CD4-positive, alpha-beta T cell treated with Interferon alpha-2 for 1 hour (primary cell): Measurements from ENCODE around the gene DDX52.
A peak's percentile ranks its signal among the peaks of the same experiment; 100 is the strongest.
"Not testable (repeated sequence)": the region's sequence is repeated elsewhere in the genome, so short reads cannot be mapped to it uniquely, and the experiment has no call there.

Source experiments
- DNase-seq, 2 donors: peaks; one replicate each; pipeline ENCODE4 v3.0.0-alpha.2; 2020 to 2022

Gene DDX52

DNA sequence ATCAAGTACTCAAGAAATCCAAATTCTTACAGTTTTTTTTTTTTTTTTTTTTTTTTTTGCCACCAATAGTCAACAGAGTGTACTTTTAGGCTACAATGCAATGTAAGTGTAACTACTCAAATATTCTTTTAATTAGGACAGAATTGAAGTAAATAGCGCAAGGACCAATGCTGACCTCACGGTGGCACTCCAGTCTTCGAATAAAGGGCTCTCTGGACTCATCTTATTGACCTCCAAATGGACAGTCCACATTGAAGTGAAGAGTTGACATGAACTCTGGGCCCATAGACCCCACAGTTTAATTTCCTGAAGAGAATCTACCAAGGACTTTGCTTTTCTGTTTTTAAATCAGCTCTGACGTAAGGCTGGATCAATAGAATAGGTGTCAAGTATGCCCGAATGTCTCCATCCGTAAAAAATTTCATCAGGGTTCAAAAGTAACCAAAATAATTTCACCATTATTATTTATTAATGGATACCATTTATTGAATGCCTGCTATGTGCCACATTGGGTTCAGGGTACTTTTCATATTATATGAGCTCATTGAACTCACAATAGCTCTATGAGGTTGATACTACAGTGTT is 7.3 kb upstream of the DDX52 start:
- no peak for DNase-seq

DNA sequence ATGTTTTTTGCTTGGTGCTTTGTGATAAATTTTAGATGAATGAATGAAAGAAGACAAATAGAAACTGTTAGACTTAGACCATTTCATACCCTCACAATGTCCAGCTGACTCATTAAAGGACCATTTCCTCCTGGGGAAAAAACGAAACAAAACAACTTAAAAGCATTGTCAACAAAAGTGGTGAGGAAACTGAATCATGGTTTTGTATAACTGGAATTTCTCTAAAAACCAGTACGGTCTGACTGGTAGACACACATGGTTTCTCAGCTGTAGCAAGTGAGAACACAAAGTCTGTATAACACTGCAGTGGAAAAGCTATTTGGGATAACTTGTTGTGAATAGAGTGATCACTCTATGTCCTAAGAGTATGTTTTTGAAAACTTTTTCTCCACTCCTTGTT is 5.3 kb upstream of the DDX52 start:
- no peak for DNase-seq

DNA sequence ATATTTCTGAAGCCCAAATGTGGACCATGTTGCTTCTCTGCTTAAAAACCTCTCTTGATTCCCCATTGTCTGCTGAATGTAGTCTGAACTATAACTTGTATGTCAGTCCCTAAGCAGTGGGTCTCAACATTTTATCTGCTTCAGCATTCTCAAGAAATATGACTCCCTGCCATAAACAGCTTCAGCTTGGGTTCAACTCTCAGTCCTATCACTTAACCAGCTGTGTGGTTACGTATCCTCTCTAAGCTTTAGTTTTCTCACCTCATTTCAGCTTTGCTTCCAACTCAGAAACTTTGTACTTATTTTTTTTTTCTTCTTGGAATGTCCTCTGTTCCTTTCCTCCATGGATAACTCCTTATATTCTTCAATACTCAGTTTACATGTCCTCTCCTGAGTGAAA is 4.6 kb upstream of the DDX52 start:
- no peak for DNase-seq

DNA sequence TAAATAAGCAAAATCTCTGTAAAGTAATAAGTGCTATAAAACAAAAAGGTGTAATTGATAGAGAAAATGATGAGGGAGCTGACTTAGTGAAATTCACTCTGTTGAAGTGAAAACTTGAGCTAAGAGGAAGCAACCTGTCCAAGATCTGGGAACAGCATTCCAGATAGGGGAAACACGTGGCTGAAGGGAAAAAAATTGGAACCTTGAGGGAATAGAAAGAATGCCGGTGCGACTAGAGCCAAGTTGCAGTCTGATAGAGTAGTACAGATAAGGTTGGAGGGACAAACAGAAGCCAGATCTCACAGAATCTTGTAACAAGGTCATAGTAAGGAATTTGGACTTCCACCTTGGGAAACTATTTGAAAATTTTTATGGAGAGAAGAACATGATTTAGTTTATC is 623 bp upstream of the DDX52 start:
- no peak for DNase-seq

DNA sequence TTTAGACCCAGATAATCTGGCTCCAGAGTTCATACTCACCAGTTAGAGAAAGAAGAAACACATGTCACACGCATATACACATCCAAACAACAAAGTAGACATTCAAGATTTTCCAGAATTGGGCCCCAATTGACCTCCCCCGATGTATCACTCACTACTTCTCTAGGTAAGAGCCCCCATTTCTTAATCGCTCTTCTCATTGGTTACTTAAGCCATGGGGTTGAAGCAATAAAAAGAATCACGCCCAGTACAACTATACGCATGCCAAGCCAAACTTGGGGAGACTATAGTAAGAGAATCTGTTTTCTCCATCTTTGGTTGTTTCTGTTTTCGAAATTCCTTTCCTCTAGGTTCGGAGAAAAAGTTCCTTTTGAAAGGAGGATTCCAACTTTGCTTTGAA is 565 bp downstream of the DDX52 start:
- DNase-seq, result peak in 1 of 2 donors; percentile 22

DNA sequence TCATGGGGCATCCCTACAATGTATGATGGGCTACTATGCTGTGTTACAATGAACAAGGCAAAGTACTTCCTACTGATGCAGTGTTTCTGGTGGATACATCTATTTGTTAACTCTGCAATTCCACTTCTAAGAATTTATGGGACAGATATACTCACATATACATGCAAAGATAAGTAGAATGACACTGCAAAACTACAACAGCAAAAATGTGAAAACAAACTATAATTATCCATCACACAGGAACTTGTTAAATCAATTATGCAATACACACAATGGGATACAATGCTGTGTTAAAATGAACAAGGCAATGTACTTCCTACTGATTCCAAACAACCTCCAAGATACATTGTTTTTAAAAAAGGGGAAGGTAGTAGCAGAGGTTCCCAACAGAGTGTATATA is 3.2 kb downstream of the DDX52 start:
- no peak for DNase-seq

DNA sequence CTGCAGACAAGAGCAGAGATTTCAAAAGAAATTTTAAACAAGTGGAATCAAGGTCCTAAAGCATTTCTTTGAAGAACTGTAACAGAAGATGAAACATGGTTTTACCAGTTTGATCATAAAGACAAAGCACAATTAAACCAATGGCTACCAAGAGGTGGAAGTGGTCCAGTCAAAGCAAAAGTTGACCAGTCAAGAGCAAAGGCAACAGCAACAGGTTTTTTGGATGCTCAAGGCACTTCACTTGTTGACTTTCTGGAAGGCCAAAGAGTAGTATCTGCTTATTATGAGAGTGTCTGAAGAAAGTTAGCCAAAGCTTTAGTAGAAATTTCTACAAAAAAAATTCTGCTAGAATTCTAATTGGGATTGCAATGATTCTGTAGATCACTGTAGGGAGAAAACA is 5.3 kb downstream of the DDX52 start:
- DNase-seq, result no peak

DNA sequence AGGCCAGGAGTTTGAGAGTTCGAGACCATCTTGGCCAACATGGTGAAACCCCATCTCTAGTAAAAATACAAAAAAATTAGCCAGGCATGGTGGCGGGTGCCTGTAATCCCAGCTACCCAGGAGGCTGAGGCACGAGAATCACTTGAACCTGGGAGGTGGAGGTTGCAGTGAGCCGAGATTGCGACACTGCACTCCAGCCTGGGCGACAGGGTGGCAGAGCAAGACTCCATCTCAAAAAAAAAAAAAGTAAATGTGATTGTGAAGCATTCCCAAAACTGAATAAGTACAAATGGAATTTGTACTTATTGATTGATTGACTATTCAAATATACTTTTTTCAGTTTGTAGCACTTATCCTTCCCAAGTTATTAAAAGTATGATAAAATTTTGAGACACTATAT is 26.8 kb downstream of the DDX52 start:
- DNase-seq, result not testable (repeated sequence)

DNA sequence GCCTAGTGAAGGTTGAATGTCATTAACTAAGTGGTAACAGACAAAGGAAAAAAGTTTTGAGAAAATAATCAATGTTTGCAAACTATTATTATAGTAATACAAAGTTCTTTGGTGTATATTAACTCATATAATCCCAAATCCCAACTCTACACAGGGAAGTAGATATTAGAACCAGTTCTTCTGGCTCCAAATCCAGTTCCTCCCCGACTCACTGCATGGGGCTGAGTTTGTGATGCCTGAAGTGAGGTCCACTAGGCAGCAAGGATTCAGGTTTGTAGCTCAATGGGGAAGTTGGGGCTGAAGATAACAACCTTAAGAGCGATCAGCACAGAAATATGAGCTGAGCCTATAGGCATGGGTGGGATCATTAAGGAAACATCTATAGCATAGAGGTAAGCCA is 28.4 kb downstream of the DDX52 start:
- no peak for DNase-seq

DNA sequence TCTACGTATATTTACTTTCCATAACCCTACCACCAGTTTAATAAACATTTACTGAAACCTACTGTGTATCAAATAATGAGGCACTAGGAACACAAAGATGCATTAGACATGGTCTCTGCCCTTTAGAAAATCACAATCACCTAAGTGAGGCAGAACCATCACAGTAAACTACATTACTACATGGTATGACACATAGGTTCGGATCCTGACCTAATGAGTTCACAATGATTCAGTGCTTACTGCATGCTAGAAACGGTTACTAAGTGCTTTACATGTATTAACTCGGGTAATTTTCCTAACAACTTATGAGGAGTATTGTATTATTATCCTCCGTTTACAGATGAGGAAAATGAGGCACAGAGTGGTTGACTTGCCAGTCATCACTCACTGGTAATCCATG is 28.9 kb downstream of the DDX52 start:
- DNase-seq, result no peak

DNA sequence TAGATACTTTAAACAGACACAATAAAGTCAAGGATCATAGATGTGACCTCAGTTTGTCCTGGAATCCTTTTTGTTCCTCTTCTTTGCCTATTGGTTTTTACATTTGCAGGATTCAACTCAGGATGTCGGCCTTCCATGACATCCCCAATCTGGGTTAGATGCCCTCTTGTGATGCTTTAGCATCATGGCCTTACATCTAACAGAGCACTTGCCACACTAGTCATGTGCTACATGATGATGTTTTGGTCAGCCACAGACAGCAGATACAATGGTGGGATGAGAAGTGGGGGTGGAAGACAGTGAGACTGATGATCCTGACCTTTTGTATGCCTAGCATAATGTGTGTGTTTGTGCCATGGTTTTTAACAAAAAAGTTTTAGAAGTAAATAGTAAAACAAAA is 32.3 kb downstream of the DDX52 start:
- no peak for DNase-seq

DNA sequence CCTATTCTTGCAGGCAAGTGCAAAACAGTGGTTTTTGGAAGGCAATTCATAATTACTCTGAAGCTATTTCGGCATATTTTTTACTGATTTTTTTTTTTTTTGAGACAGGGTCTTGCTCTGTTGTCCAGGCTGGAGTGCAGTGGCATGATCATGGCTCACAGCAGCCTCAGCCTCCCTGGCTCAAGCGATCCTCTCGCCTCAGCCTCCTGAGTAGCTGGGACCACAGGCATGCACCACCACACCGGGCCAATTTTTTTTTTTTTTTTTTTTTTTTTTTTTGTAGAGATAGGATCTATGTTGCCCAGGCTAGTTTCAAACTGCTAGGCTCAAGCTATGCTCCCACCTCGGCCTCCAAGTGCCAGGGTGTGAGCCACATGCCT is 33.2 kb downstream of the DDX52 start:
- DNase-seq, result not testable (repeated sequence)

DNA sequence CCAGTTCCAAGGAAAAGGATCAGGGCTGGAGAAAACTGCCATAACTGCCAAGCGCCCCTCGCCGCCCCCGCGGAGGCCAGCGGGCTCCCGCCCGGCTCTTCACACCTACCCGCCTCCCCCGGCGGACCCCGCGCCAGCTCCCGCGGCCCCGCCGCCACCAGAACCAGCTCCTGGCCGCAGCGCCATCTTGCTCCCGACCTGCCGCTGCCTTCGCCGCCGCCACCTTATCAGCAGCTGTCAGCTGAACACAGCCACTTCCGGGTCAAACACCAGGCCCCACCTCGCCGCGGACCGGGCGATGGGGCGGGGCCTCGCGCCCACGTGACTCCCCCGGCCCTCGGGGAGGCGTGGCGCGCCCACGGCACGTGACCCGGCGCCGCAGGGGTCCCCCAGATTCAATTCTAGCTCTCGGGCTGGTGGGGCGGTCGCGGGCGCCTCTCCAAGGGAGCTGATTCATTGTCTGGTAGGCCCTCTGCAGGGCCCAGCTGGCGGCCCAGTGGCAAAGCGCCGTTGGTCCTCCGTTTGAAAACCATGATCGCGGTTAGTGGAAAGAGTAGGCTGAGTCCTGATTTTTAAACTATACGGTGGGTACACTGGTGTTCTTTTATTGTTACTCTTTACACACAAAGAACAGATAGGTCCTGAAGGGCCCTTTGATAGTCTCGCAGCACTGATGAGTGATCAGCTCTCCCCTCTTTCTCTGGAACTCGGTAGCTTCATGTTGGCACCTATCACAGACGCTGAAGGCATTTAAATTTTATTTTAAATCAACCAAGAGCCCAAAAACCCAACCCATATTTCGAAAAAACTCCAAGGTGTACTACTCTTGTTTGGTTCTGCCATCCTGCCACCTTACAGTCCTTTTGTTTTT is 33.8 kb downstream of the DDX52 start, which contains the start of gene SYNRG:
Gene SYNRG (minus strand): TSS at position 249 of the 871 bp plus-strand sequence. CDS start 63 bp downstream, at position 186.
- peak; percentile 95 to 97 for DNase-seq

DNA sequence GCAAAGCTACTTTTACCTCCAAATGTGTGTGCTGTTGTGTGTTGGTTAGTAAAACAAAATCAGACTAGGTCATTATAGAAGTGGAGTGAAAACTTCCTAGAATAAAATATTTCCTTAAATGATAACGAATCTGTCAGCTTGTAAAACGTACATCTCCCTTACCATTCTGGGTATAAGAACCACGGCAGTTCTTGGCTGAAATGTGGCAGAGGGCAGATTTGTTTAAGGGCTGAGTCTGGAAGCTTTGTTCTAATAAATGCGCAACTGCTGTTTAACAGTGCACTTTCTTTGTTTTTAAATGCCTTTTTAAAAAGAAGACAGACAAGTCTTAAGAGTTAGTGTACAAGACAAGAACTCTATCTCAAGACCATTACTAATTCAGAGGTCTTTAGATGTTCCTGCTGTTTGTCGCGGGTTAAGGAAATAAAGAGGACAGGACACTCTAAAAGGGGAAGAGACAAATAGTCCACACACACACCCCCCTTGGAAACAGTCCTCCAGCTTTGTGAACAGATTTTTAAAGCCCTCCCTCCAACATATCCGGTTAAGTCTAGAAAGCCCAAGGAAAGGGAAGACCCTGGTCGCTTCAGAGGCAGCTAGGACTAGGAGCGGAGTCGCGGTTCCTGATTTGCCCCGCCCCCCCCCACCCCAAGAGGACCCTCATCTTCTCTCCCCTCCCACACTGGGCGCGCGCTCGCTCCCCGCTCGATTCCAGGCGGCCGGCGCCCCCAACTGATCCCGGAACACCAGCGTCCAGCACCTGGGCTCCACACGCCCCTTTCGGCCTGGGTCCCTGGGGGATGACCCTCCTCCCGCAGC is 34.7 kb downstream of the DDX52 start:
- DNase-seq, result peak in 1 of 2 donors; percentile 44

DNA sequence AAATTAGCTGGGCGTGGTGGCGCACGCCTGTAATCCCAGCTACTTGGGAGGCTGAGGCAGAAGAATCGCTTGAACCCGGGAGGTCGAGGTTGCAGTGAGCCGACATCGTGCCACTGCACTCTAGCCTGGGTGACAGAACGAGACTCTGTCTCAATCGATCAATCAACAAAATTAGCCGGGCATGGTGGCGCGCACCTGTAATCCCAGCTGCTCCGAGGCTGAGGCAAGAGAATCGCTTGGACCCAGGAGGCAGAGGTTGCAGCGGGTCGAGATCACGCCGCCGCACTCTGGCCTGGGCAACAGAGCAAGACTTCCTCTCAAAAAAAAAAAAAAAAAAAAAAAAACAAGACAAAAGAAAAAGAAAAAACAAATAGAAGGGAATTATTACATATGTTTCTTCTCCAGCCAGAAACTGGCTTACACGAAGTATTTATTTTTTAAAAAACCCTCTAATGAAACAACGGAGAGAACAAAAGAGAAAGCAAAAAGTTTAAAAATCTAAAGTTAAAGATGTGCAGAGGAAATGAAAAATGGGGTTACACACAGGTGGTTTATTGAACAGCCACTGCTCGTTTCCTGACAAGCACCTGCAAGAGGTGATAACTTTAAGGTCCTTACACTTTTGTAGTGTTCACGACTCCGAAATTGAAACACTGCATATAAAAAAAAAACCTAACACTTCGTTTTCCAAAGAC is 35.5 kb downstream of the DDX52 start:
- peak; percentile 29 to 74 for DNase-seq

DNA sequence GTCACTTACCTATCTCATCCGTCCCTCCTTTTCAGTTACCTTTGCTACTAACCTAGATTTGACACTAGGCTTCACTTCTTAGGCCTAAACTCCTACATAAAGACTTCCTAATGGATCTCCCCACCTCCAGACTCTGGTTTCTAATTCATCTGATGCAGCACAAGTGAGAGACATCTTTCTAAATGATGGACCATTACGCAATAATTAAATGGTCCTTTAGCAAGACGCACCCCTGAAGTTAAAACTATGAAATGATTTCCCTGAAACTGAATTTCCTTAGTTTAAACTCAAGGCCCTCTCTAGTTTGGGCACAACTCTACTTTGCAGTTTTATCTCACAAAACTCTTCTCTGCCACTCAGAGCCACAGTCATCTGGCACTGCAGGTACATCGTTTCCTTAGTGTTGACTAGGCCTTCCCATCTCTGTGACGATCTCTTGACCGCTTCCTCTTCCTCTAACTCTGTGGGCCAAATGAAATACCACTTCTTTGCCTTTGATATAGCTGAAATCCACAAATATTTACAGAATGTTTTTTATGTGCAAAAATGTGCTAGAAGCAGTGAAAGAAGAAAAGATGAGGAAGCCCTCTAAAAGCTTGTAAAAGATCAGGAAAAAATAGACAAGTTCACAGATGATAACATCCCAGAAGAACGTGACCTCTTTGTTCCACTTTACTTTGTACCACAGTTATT is 37.3 kb downstream of the DDX52 start:
- peak; percentile 37 to 76 for DNase-seq

DNA sequence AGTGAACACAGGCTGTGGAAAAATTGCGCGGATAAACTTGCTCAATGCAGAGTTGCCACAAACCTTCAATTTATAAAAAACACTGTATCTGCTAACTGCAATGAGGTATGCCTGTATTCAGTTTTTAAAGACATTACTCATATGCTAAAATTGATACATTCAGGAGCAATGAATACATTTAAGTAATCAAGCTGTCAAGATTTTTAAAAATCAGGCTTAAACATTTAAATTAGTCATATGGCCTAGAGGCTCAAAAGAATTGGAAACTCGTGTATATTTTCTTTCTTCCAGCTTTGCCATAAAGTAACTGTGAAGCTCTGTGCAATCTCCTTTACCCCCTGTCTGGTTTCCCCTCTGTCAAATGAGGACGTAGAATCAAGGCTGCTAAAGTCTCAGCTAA is 38.2 kb downstream of the DDX52 start:
- DNase-seq, result no peak

DNA sequence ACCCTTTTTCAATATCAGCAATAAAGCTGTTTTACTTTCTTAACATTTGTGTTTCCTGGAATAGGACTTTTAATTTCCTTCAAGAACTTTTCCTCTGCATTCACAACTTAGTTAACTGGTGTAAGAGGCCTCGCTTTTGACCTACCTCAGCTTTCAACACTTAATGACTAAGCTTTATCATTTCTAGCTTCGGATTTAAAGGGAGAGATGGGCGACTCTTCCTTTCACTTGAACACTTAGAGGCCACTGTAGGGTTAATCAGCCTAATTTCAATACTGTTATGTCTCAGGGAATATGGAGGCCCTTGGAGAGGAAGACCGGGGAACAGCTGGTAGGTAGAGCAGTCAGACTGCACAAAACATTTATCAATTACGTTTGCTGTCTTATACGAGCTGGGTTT is 38.7 kb downstream of the DDX52 start:
- no peak for DNase-seq

DNA sequence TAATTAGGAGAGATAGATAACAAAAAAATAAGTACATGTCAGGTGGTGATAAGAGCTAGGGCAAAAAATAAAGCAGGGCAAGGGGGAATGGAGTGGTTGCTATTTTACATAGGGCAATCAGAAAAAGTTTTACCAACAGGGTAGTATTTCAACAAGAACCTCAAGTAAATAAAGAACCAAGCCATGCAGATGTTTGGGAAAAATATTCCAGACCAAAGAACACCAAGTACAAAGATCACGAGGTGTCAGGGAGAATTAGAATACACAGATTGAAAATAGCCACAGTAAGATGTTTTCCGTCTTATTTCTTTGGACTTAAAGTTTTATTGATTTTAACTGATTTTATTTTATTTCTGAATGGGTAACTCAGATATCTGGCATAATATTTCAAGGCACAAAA is 45.1 kb downstream of the DDX52 start:
- no peak for DNase-seq

DNA sequence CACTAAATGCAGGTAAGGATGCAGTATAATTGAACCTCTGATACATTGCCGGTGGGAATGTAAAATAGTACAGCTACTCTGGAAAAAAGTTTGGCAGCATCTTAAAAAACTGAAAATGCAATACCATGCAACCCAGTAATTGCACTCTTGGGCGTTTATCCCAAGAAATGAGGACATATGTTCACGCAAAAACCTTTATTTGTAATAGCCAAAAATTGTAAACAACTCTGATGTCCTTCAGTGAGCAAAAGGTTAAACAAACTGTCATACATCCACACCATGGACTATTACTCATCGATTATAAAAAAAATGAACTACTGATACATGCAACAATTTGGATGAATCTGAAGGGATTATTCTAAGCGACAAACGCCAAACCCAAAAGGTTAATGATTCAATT is 51.0 kb downstream of the DDX52 start:
- no peak for DNase-seq

DNA sequence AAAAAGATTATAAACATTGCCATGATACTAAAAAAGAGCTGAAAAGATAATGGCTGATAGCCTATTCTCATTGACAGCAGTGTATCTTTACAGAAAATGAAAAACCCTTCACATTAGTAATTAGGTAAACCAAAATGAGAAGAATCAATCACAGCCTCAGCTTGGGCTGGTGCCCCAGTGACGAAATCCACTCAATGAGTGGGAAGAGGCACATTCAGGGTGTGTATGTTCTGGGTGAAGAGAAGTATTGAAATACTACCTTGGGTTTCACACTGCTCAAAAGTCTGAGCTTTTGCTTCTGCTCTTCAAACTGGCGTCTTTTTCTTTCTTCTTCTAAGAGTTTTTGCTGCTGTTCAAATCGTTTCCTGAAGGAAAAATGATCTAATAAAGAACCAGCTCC is 58.2 kb downstream of the DDX52 start:
- DNase-seq, result no peak

DNA sequence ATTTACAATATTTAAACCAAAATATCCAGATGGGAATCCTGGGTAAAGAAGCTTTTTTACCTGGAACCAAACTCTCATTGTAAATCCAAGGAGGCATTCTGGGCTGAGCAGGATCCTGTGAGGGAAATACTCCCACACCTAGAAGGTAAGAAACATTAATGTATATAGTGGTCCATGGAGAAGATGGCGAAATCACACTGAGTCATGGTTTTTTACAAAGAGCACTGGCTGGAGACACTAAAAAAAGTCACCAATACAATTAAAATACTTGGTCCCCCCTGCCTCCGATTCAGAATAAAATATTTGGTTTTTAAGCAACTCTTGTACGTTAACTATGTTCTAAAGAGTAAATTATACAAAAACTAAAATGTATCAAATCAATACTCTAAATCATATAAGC is 67.0 kb downstream of the DDX52 start:
- DNase-seq, result no peak
